Measurements from ENCODE around the gene GRIA4. TPM values are rescaled to one million over a fixed set of nuclear protein-coding genes. Genes with fewer than 3 reads are reported as not detected.

Gene GRIA4
- total RNA-seq, 1 experiment from 2014 or later, result not detected

DNA sequence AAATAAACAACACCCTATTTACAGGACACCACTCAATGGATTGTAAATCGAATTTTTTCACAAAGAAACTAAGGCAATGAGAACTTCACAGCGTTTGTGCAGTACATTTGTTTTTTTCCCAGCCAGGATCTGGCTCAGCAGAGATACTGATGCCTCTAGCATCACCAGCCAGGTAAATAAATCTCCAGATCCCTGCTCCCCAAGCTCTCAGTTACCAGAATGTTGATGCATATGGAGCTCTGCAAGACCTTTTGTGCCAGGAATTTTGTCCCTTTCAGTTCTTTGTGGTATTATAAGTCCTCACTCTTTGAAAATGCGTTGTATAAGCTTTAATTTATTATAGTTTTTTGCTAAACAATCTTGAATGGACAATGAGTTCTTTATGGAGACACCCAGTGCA, 274.6 kb downstream of the GRIA4 start:
- H3K9me3 ChIP-seq (ENCODE audit: low read depth, low read length, poor library complexity, severe bottlenecking), result no peaks in the 10 kb centered on the region
- H3K27ac ChIP-seq (ENCODE audit: low read depth, low read length, poor library complexity, severe bottlenecking), result no peak overlapping the region
- BruUV-seq (replicated peaks), result no TSS peak
- no peaks in the 10 kb centered on the region for H3K27me3 ChIP-seq (replicated peaks; ENCODE audit: insufficient read depth, low read depth, low read length, poor library complexity)
- TF ChIP-seq CTCF (conservative IDR thresholded peaks at IDR 0.05; ENCODE audit: low read depth, low read length), result no peak
- TF ChIP-seq EZH2 (IDR thresholded peaks at IDR 0.05; ENCODE audit: borderline replicate concordance, low read depth, low read length, poor library complexity, severe bottlenecking), result no peak
- no peaks in the 10 kb centered on the region for H3K36me3 ChIP-seq (ENCODE audit: insufficient read depth, low read length, poor library complexity, severe bottlenecking)
- no peak overlapping the region for H3K4me3 ChIP-seq (ENCODE audit: low read depth, low read length, poor library complexity, severe bottlenecking)
- intact Hi-C loops (cut with micrococcal nuclease; ENCODE audit: unreplicated experiment), result no loop called here
- ChIA-PET CTCF (no interaction called here), POLR2A (ENCODE audit: low non-redundant PET) (no interaction called here)
- DNase-seq (ENCODE audit: low spot score), result no peak
- no peaks in the 10 kb centered on the region for H3K4me1 ChIP-seq (ENCODE audit: insufficient read depth, low read length, poor library complexity, severe bottlenecking)

- CTCF ChIA-PET, result no interaction called here
These were observed 281.8 kb downstream of the GRIA4 start for GRCh38 chr11:105891685-105892084.

GRCh38 chr11:105897161-105897560, 287.3 kb downstream of the GRIA4 start:
- POLR2A ChIA-PET (ENCODE audit: low non-redundant PET), result no interaction called here
- TF ChIP-seq CTCF (conservative IDR thresholded peaks at IDR 0.05; ENCODE audit: low read depth, low read length) (no peak), EZH2 (IDR thresholded peaks at IDR 0.05; ENCODE audit: borderline replicate concordance, low read depth, low read length, poor library complexity, severe bottlenecking) (no peak)
- intact Hi-C loops (cut with micrococcal nuclease; ENCODE audit: unreplicated experiment), result no loop called here
- H3K9me3 ChIP-seq (ENCODE audit: low read depth, low read length, poor library complexity, severe bottlenecking), result no peaks in the 10 kb centered on the region
- no peaks in the 10 kb centered on the region for H3K27me3 ChIP-seq (replicated peaks; ENCODE audit: insufficient read depth, low read depth, low read length, poor library complexity)
- CTCF ChIA-PET, result no interaction called here
- no peak for DNase-seq (ENCODE audit: low spot score)
- H3K36me3 ChIP-seq (ENCODE audit: insufficient read depth, low read length, poor library complexity, severe bottlenecking), result no peaks in the 10 kb centered on the region
- no peak overlapping the region for H3K4me3 ChIP-seq (ENCODE audit: low read depth, low read length, poor library complexity, severe bottlenecking)
- no peaks in the 10 kb centered on the region for H3K4me1 ChIP-seq (ENCODE audit: insufficient read depth, low read length, poor library complexity, severe bottlenecking)
- BruUV-seq (replicated peaks), result no TSS peak
- no peak overlapping the region for H3K27ac ChIP-seq (ENCODE audit: low read depth, low read length, poor library complexity, severe bottlenecking)

More at GRCh38 chr11:105891685-105892084, 281.8 kb downstream of the GRIA4 start:
- Histone ChIP-seq H3K9me3 (ENCODE audit: low read depth, low read length, poor library complexity, severe bottlenecking) (no peaks in the 10 kb centered on the region), H3K36me3 (ENCODE audit: insufficient read depth, low read length, poor library complexity, severe bottlenecking) (no peaks in the 10 kb centered on the region), H3K27ac (ENCODE audit: low read depth, low read length, poor library complexity, severe bottlenecking) (no peak overlapping the region), H3K4me3 (ENCODE audit: low read depth, low read length, poor library complexity, severe bottlenecking) (no peak overlapping the region), H3K4me1 (ENCODE audit: insufficient read depth, low read length, poor library complexity, severe bottlenecking) (no peaks in the 10 kb centered on the region), H3K27me3 (replicated peaks; ENCODE audit: insufficient read depth, low read depth, low read length, poor library complexity) (no peaks in the 10 kb centered on the region)
- POLR2A ChIA-PET (ENCODE audit: low non-redundant PET), result no interaction called here
- TF ChIP-seq EZH2 (IDR thresholded peaks at IDR 0.05; ENCODE audit: borderline replicate concordance, low read depth, low read length, poor library complexity, severe bottlenecking) (no peak), CTCF (conservative IDR thresholded peaks at IDR 0.05; ENCODE audit: low read depth, low read length) (no peak)
- no TSS peak for BruUV-seq (replicated peaks)
- no peak for DNase-seq (ENCODE audit: low spot score)
- intact Hi-C loops (cut with micrococcal nuclease; ENCODE audit: unreplicated experiment), result no loop called here

Measured in A673 (cell line).